GM23338 (cell line): ENCODE measurements around the gene TRIM24. TPM values are rescaled to one million over a fixed set of nuclear protein-coding genes. Genes with fewer than 3 reads are reported as not detected.

Experiments used
- ATAC-seq: fragments of 200-7000 bp; cut with Tn5 transposase; 3 replicates; pipeline ENCODE4 v1.9.1; 2020
- DNase-seq: peaks from one replicate; pipeline ENCODE4 v3.0.0-alpha.2; 2015; ENCODE audit warnings: low spot score
- H2AFZ ChIP-seq: fragments of 200-600 bp; sonication (generic); 2 replicates; pipeline ENCODE4 v1.8.0; 2016; ENCODE audit warnings: antibody characterized with exemption, mild to moderate bottlenecking, moderate library complexity
- H3F3A ChIP-seq: fragments of 200-600 bp; sonication (generic); replicated peaks from 2 replicates; pipeline ENCODE4 v1.8.0; 2017; ENCODE audit warnings: antibody characterized with exemption, mixed run types, low read depth
- H3K27ac ChIP-seq: fragments of 200-600 bp; sonication (generic); 2 replicates; pipeline ENCODE4 v1.6.1; 2016; ENCODE audit warnings: low read depth
- H3K27me3 ChIP-seq: fragments of 200-600 bp; sonication (generic); 2 replicates; pipeline ENCODE4 v1.8.0; 2016; ENCODE audit warnings: mild to moderate bottlenecking, mixed run types, moderate library complexity; ENCODE audit not compliant: insufficient read depth
- H3K36me3 ChIP-seq: fragments of 200-600 bp; sonication (generic); 2 replicates; pipeline ENCODE4 v1.8.0; 2016; ENCODE audit warnings: mild to moderate bottlenecking; ENCODE audit not compliant: insufficient read depth
- H3K4me1 ChIP-seq: fragments of 200-600 bp; sonication (generic); 2 replicates; pipeline ENCODE4 v1.8.0; 2016; ENCODE audit warnings: mild to moderate bottlenecking, moderate library complexity; ENCODE audit not compliant: insufficient read depth
- H3K4me2 ChIP-seq: fragments of 200-600 bp; sonication (generic); 2 replicates; pipeline ENCODE4 v1.7.1; 2017; ENCODE audit warnings: mixed run types
- H3K4me3 ChIP-seq: fragments of 200-600 bp; sonication (generic); 2 replicates; pipeline ENCODE4 v1.6.1; 2016; ENCODE audit warnings: mixed run types
- H3K79me2 ChIP-seq: fragments of 200-600 bp; sonication (generic); replicated peaks from 2 replicates; pipeline ENCODE4 v1.8.0; 2017; ENCODE audit warnings: mild to moderate bottlenecking; ENCODE audit not compliant: insufficient read depth
- H3K9me2 ChIP-seq: fragments of 200-600 bp; sonication (generic); 2 replicates; pipeline ENCODE4 v1.8.0; 2017; ENCODE audit not compliant: insufficient read depth
- H4K20me1 ChIP-seq: fragments of 200-600 bp; sonication (generic); replicated peaks from 2 replicates; pipeline ENCODE4 v1.8.0; 2017; ENCODE audit warnings: mild to moderate bottlenecking; ENCODE audit not compliant: insufficient read depth
- H3K27ac Mint-ChIP-seq: 2 replicates; pipeline ENCODE4 v1.8.0; 2020; ENCODE audit warnings: inconsistent platforms, mild to moderate bottlenecking, moderate library complexity, mixed read lengths
- H3K27me3 Mint-ChIP-seq: 3 replicates; pipeline ENCODE4 v1.8.0; 2022; ENCODE audit warnings: low read depth, mild to moderate bottlenecking, moderate library complexity, mixed read lengths, inconsistent platforms; ENCODE audit not compliant: insufficient read depth, poor library complexity
- H3K36me3 Mint-ChIP-seq: 3 replicates; pipeline ENCODE4 v1.8.0; 2021; ENCODE audit warnings: low read depth, mild to moderate bottlenecking, inconsistent platforms, moderate library complexity, mixed read lengths
- H3K4me1 Mint-ChIP-seq: 3 replicates; pipeline ENCODE4 v1.8.0; 2020; ENCODE audit warnings: mild to moderate bottlenecking, inconsistent platforms, mixed read lengths
- H3K4me3 Mint-ChIP-seq: 3 replicates; pipeline ENCODE4 v1.8.0; 2021; ENCODE audit warnings: moderate library complexity, mild to moderate bottlenecking, inconsistent platforms, mixed read lengths
- H3K9me3 Mint-ChIP-seq: 3 replicates; pipeline ENCODE4 v1.8.0; 2020; ENCODE audit warnings: moderate library complexity, mild to moderate bottlenecking, inconsistent platforms, mixed read lengths
- CREB1 ChIP-seq: fragments of 250-450 bp; sonication (Bioruptor Pico); IDR thresholded peaks from 2 replicates; pipeline ENCODE4 v1.5.0; 2020; ENCODE audit warnings: low read depth, mild to moderate bottlenecking, moderate library complexity
- CTCF ChIP-seq, 2 experiments: fragments of 200-600 bp in 1 of 2; sonication (generic) in 1 of 2; conservative IDR thresholded peaks; 2 replicates each; pipeline versions ENCODE4 v1.5.1 to v1.6.1; 2016 to 2017; ENCODE audit warnings: antibody characterized with exemption in 2 of 2, low read depth in 2 of 2, mild to moderate bottlenecking in 2 of 2, moderate library complexity in 1 of 2
- ETS1 ChIP-seq: IDR thresholded peaks from 2 replicates; pipeline ENCODE4 v1.6.1; 2016; ENCODE audit warnings: antibody characterized with exemption
- EZH2 ChIP-seq: fragments of 200-600 bp; sonication (generic); IDR thresholded peaks from one replicate; pipeline ENCODE4 v1.8.0; 2017; ENCODE audit warnings: antibody characterized with exemption, mild to moderate bottlenecking, low read depth; ENCODE audit not compliant: unreplicated experiment
- EZH2phosphoT487 ChIP-seq: fragments of 200-600 bp; sonication (generic); IDR thresholded peaks from one replicate; pipeline ENCODE4 v1.8.1; 2018; ENCODE audit warnings: antibody characterized with exemption; ENCODE audit not compliant: unreplicated experiment
- JUNB ChIP-seq: IDR thresholded peaks from one replicate; pipeline ENCODE4 v1.6.1; 2016; ENCODE audit warnings: antibody characterized with exemption; ENCODE audit not compliant: unreplicated experiment
- NANOG ChIP-seq: IDR thresholded peaks from 2 replicates; pipeline ENCODE4 v1.6.1; 2016; ENCODE audit warnings: antibody characterized with exemption, borderline replicate concordance
- POLR2AphosphoS5 ChIP-seq: IDR thresholded peaks from 2 replicates; pipeline ENCODE4 v1.6.1; 2016; ENCODE audit warnings: antibody characterized with exemption, low read depth
- REST ChIP-seq: IDR thresholded peaks from one replicate; pipeline ENCODE4 v1.6.1; 2018; ENCODE audit warnings: antibody characterized with exemption; ENCODE audit not compliant: unreplicated experiment
- STAT1 ChIP-seq: IDR thresholded peaks from one replicate; pipeline ENCODE4 v1.6.1; 2016; ENCODE audit warnings: antibody characterized with exemption; ENCODE audit not compliant: unreplicated experiment
- ZNF114 ChIP-seq: fragments of 250-450 bp; sonication (Bioruptor Pico); IDR thresholded peaks from 2 replicates; pipeline ENCODE4 v1.5.0; 2020; ENCODE audit warnings: mild to moderate bottlenecking, moderate library complexity
- ZNF331 ChIP-seq: fragments of 250-450 bp; sonication (Bioruptor Pico); IDR thresholded peaks from 2 replicates; pipeline ENCODE4 v1.5.0; 2020; ENCODE audit warnings: low read depth, mild to moderate bottlenecking, moderate library complexity
- ZNF462 ChIP-seq: fragments of 250-450 bp; sonication (Bioruptor Pico); IDR thresholded peaks from 2 replicates; pipeline ENCODE4 v1.5.0; 2020; ENCODE audit warnings: mild to moderate bottlenecking, moderate library complexity
- polyA plus RNA-seq: library from polyadenylated mRNA; unstranded; fragments of >200 nt; fragmentation: Nextera tagmentation; extraction: Ambion mirVana; gene quantifications from 2 replicates; pipeline ENCODE4 v1.2.1, GENCODE V29; 2016
- total RNA-seq: library from RNA; depleted of rRNA; stranded (reverse); fragments of >200 nt; shearing (Covaris generic); gene quantifications from 2 replicates; pipeline ENCODE4 v1.2.3, GENCODE V29; 2014

The TRIM24 gene
- total and polyA plus RNA-seq, 2 experiments from 2014 or later: 67.0 to 120 TPM

- H4K20me1 ChIP-seq: no peaks in the 10 kb centered on the region
- TF ChIP-seq ZNF331 (no peak), EZH2phosphoT487 (no peak), POLR2AphosphoS5 (no peak), NANOG (no peak), STAT1 (no peak), EZH2 (no peak), ZNF114 (no peak), JUNB (no peak), CTCF (conservative IDR thresholded peaks at IDR 0.05; ENCODE audit: low read depth in 2 of 2) (no peak), ZNF462 (CRISPR knock-in tag) (no peak), ETS1 (no peak), REST (no peak), CREB1 (no peak)
- H3K36me3 ChIP-seq: no peaks in the 10 kb centered on the region
- Mint-ChIP-seq H3K4me3 (no peak overlapping the region), H3K36me3 (peaks cover 23% of the 10 kb centered on the region), H3K4me1 (peaks cover 6% of the 10 kb centered on the region; the same call in 2 of the 3 replicates), H3K9me3 (peaks cover 27% of the 10 kb centered on the region; the same call in 2 of the 3 replicates), H3K27ac (no peak overlapping the region), H3K27me3 (peaks cover 6% of the 10 kb centered on the region)
- H3K27me3 ChIP-seq: no peaks in the 10 kb centered on the region
- H3K79me2 ChIP-seq: no peaks in the 10 kb centered on the region
- no peaks in the 10 kb centered on the region for H3K4me1 ChIP-seq
- H3F3A ChIP-seq: no peaks in the 10 kb centered on the region
- DNase-seq (no peak), ATAC-seq (no peak)
- no peak overlapping the region for H2AFZ ChIP-seq
- H3K4me3 ChIP-seq: no peak overlapping the region
- no peaks in the 10 kb centered on the region for H3K9me2 ChIP-seq
- no peak overlapping the region for H3K4me2 ChIP-seq
- H3K27ac ChIP-seq: no peak overlapping the region
Measured at GRCh38 chr7:138607216-138608126, 147.4 kb downstream of the TRIM24 start.
